ENCODE measurements around the gene ST6GALNAC5. TPM values are rescaled to one million over a fixed set of nuclear protein-coding genes. Genes with fewer than 3 reads are reported as not detected.

ST6GALNAC5 gene
- total RNA-seq, 2 experiments from 2014 or later, result not detected

DNA sequence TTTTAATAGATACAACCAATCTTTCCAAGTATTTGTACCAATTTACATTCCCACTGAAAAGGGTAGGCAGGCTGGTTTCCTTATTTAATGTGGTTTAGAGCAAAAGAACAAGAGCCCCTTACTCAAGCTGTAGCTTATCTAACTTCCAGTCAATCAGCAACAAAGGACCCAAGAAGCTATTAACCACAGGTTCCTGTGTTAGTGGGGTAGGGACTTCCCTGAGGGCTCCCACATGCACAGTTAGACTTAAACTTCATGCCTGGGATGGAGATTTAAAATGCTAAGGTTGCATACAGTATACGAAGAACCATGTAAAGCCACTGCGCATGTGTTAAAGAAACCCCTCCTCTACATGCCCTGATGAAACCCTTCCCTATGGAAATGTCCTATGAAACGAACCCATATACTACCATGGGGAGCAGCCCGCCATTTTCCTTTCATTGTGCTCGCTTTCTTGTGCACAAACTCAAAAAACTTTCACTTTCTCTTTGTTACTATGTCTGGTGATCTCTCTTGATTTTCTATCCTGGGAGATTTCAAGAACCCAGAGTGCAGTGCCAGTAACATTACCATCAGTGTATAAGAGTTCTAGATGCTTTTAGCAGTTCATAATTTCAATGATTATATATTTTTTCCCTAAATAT is 23.3 kb upstream of the ST6GALNAC5 start:
- H3K36me3 Mint-ChIP-seq (ENCODE audit: low read depth), result no peaks in the 10 kb centered on the region
- DNase-seq, result no peak
- peaks cover 5% of the 10 kb centered on the region for H3K4me1 Mint-ChIP-seq
- H3K9me3 Mint-ChIP-seq, result no peaks in the 10 kb centered on the region
- no peak overlapping the region for H3K27ac Mint-ChIP-seq
- H3K4me3 Mint-ChIP-seq, result peak overlapping the region; percentile 25
- H3K27me3 Mint-ChIP-seq, result no peaks in the 10 kb centered on the region
- POLR2A ChIA-PET, result no interaction called here
- CTCF ChIA-PET, result no interaction called here

- no peaks in the 10 kb centered on the region for H3K9me3 Mint-ChIP-seq
- no peak overlapping the region for H3K27ac Mint-ChIP-seq
- ChIA-PET POLR2A (no interaction called here), CTCF (no interaction called here)
- H3K27me3 Mint-ChIP-seq, result peaks cover 3% of the 10 kb centered on the region
- no peak overlapping the region for H3K4me3 Mint-ChIP-seq
- no peaks in the 10 kb centered on the region for H3K36me3 Mint-ChIP-seq (ENCODE audit: low read depth)
- H3K4me1 Mint-ChIP-seq, result no peaks in the 10 kb centered on the region
- DNase-seq, result no peak
Measured at GRCh38 chr1:76854255-76854654, 13.0 kb upstream of the ST6GALNAC5 start.

- H3K27ac Mint-ChIP-seq, result no peak overlapping the region
- CTCF ChIA-PET, result no interaction called here
- no peak overlapping the region for H3K4me3 Mint-ChIP-seq
- H3K4me1 Mint-ChIP-seq, result no peaks in the 10 kb centered on the region
- no peak for DNase-seq
- H3K27me3 Mint-ChIP-seq, result peaks cover 3% of the 10 kb centered on the region
- no peaks in the 10 kb centered on the region for H3K36me3 Mint-ChIP-seq (ENCODE audit: low read depth)
- H3K9me3 Mint-ChIP-seq, result no peaks in the 10 kb centered on the region
- POLR2A ChIA-PET, result no interaction called here
Measured at GRCh38 chr1:76856104-76856503, 11.2 kb upstream of the ST6GALNAC5 start.

GRCh38 chr1:76857138-76857537 is 10.1 kb upstream of the ST6GALNAC5 start:
- Mint-ChIP-seq H3K9me3 (no peaks in the 10 kb centered on the region), H3K27ac (no peak overlapping the region), H3K4me3 (no peak overlapping the region), H3K27me3 (peaks cover 3% of the 10 kb centered on the region), H3K36me3 (ENCODE audit: low read depth) (no peaks in the 10 kb centered on the region), H3K4me1 (no peaks in the 10 kb centered on the region)
- ChIA-PET POLR2A (no interaction called here), CTCF (no interaction called here)
- DNase-seq, result no peak

- Mint-ChIP-seq H3K9me3 (no peaks in the 10 kb centered on the region), H3K4me3 (no peak overlapping the region), H3K27me3 (peaks cover 7% of the 10 kb centered on the region), H3K27ac (no peak overlapping the region), H3K36me3 (ENCODE audit: low read depth) (no peaks in the 10 kb centered on the region), H3K4me1 (no peaks in the 10 kb centered on the region)
- ChIA-PET POLR2A (no interaction called here), CTCF (no interaction called here)
- DNase-seq, result no peak
Measured at GRCh38 chr1:76857973-76858372, 9.3 kb upstream of the ST6GALNAC5 start.

GRCh38 chr1:76861149-76861548 is 6.1 kb upstream of the ST6GALNAC5 start:
- Mint-ChIP-seq H3K4me3 (no peak overlapping the region), H3K27ac (no peak overlapping the region), H3K36me3 (ENCODE audit: low read depth) (no peaks in the 10 kb centered on the region), H3K9me3 (no peaks in the 10 kb centered on the region), H3K27me3 (peaks cover 23% of the 10 kb centered on the region), H3K4me1 (no peaks in the 10 kb centered on the region)
- ChIA-PET POLR2A (no interaction called here), CTCF (no interaction called here)
- no peak for DNase-seq

DNA sequence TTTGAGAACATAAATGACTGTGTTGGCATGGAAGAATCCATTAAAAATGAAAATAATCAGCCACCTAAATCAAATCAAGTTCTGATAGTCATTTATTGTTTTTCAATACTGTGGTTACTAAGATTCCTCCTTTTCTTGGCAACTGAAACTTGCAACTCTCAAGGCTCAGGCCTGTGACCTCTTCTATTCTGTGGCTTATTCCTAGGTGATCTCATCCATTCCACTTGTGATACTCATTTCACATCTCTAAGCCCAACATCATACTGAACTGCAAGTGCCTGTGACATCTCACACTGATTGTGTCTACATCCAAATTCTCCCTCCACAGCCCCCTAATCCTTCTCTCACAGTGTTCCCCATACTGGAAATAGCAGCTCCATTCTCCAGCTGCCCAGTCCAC is 4.8 kb upstream of the ST6GALNAC5 start:
- no peak overlapping the region for H3K27ac Mint-ChIP-seq
- CTCF ChIA-PET, result no interaction called here
- H3K4me3 Mint-ChIP-seq, result no peak overlapping the region
- no peaks in the 10 kb centered on the region for H3K4me1 Mint-ChIP-seq
- POLR2A ChIA-PET, result no interaction called here
- no peak for DNase-seq
- no peaks in the 10 kb centered on the region for H3K36me3 Mint-ChIP-seq (ENCODE audit: low read depth)
- H3K9me3 Mint-ChIP-seq, result no peaks in the 10 kb centered on the region
- peaks cover 34% of the 10 kb centered on the region for H3K27me3 Mint-ChIP-seq

- no peak overlapping the region for H3K27ac Mint-ChIP-seq
- POLR2A ChIA-PET, result no interaction called here
- DNase-seq, result no peak
- peaks cover 4% of the 10 kb centered on the region for H3K4me1 Mint-ChIP-seq
- H3K4me3 Mint-ChIP-seq, result no peak overlapping the region
- peaks cover 49% of the 10 kb centered on the region for H3K27me3 Mint-ChIP-seq
- no peaks in the 10 kb centered on the region for H3K36me3 Mint-ChIP-seq (ENCODE audit: low read depth)
- H3K9me3 Mint-ChIP-seq, result no peaks in the 10 kb centered on the region
- CTCF ChIA-PET, result no interaction called here
Measured at GRCh38 chr1:76864383-76864782, 2.9 kb upstream of the ST6GALNAC5 start.

- H3K27me3 Mint-ChIP-seq, result peaks cover 63% of the 10 kb centered on the region
- H3K9me3 Mint-ChIP-seq, result no peaks in the 10 kb centered on the region
- H3K4me1 Mint-ChIP-seq, result peaks cover 4% of the 10 kb centered on the region
- POLR2A ChIA-PET, result no interaction called here
- DNase-seq, result no peak
- CTCF ChIA-PET, result no interaction called here
- H3K36me3 Mint-ChIP-seq (ENCODE audit: low read depth), result no peaks in the 10 kb centered on the region
- no peak overlapping the region for H3K27ac Mint-ChIP-seq
- no peak overlapping the region for H3K4me3 Mint-ChIP-seq
Measured at GRCh38 chr1:76865696-76866286, 1.5 kb upstream of the ST6GALNAC5 start.

DNA sequence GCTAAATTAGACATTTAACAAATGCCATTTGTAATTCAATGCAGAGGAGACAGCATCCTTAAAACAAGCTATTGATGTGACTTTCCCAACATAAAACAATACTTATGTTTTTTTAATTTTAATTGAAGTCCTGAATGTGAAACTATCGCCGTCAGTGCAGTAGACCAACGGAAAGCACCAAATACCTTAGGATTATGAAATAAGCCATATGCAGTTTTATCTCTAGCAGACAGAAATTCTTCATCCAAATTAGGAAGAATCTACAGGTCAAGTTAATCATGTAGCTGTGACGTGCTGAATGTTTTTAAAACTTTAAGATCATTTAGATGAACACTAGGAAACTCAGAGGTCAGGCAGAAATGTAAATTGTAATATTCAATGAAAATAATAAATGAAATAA is 714 bp upstream of the ST6GALNAC5 start:
- no peak for DNase-seq
- H3K4me1 Mint-ChIP-seq, result peaks cover 4% of the 10 kb centered on the region
- no peak overlapping the region for H3K27ac Mint-ChIP-seq
- CTCF ChIA-PET, result no interaction called here
- H3K36me3 Mint-ChIP-seq (ENCODE audit: low read depth), result no peaks in the 10 kb centered on the region
- POLR2A ChIA-PET, result no interaction called here
- peaks cover 65% of the 10 kb centered on the region for H3K27me3 Mint-ChIP-seq
- H3K9me3 Mint-ChIP-seq, result no peaks in the 10 kb centered on the region
- no peak overlapping the region for H3K4me3 Mint-ChIP-seq

DNA sequence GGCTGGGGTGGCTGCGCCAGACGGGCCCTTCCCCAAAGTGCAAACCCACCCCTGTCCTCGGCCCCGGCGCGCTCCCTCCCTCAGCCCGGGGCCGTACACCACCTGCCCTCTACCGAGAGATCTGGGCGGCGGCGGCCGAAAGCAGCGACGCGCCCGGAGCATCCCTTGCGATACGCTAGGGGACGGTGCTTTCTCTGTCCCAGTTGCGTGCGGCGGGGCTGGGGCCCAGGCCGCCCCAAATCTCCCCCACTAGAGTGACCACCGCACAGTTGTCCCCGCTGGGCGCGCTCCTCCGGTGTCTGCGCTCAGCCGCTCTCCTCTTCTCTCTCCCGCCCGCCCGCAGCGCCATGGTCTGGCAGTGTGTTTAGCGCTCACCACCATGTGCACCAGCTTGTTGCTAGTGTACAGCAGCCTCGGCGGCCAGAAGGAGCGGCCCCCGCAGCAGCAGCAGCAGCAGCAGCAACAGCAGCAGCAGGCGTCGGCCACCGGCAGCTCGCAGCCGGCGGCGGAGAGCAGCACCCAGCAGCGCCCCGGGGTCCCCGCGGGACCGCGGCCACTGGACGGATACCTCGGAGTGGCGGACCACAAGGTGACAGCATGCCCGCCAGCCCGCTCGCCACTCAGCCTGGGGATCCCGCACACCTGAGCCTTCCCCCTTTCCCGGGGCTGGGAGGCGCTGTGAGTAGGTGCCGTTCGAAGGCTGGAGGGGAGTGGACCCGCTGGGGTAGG is 1.0 kb downstream of the ST6GALNAC5 start:
- ChIA-PET POLR2A (no interaction called here), CTCF (no interaction called here)
- Mint-ChIP-seq H3K4me1 (peaks cover 4% of the 10 kb centered on the region), H3K36me3 (ENCODE audit: low read depth) (no peaks in the 10 kb centered on the region), H3K4me3 (peak overlapping the region; percentile 34), H3K9me3 (no peaks in the 10 kb centered on the region), H3K27ac (no peak overlapping the region), H3K27me3 (peaks cover 62% of the 10 kb centered on the region)
- DNase-seq, result no peak

GRCh38 chr1:76868916-76869315 is 1.6 kb downstream of the ST6GALNAC5 start:
- no peak for DNase-seq
- Mint-ChIP-seq H3K27me3 (peaks cover 64% of the 10 kb centered on the region), H3K36me3 (ENCODE audit: low read depth) (no peaks in the 10 kb centered on the region), H3K9me3 (no peaks in the 10 kb centered on the region), H3K4me3 (no peak overlapping the region), H3K27ac (no peak overlapping the region), H3K4me1 (peaks cover 4% of the 10 kb centered on the region)
- POLR2A ChIA-PET, result no interaction called here
- CTCF ChIA-PET, result interaction anchor here (1.2 kb wide), 1 partner anchor 715 kb away, joined by 4 read pairs; no protein-coding TSS in a partner anchor

GRCh38 chr1:76870037-76870436 is 2.8 kb downstream of the ST6GALNAC5 start:
- DNase-seq, result no peak
- Mint-ChIP-seq H3K4me3 (no peak overlapping the region), H3K9me3 (no peaks in the 10 kb centered on the region), H3K36me3 (ENCODE audit: low read depth) (no peaks in the 10 kb centered on the region), H3K4me1 (peaks cover 4% of the 10 kb centered on the region), H3K27me3 (peaks cover 63% of the 10 kb centered on the region), H3K27ac (no peak overlapping the region)
- ChIA-PET CTCF (interaction anchor here (1.2 kb wide), 1 partner anchor 716 kb away, joined by 4 read pairs; no protein-coding TSS in a partner anchor), POLR2A (no interaction called here)
